HG03095 (cell line): ENCODE data around the gene CLCNKA.
"Not testable (repeated sequence)": the region's sequence is repeated elsewhere in the genome, so short reads cannot be mapped to it uniquely, and the experiment has no call there.

Experiments used
- ATAC-seq: cut with Tn5 transposase; IDR thresholded peaks from one replicate; pipeline ENCODE4 v1.9.1; 2021; ENCODE audit warnings: moderate library complexity; ENCODE audit not compliant: unreplicated experiment

Gene CLCNKA

GRCh38 chr1:16061989-16062686 is 40.3 kb downstream of the CLCNKA start:
- ATAC-seq: not testable (repeated sequence)

- not testable (repeated sequence) for ATAC-seq
These were observed 40.8 kb downstream of the CLCNKA start for GRCh38 chr1:16062687-16063075.

GRCh38 chr1:16063226-16063829 is 41.5 kb downstream of the CLCNKA start:
- no peak for ATAC-seq

GRCh38 chr1:16063921-16064320 is 42.1 kb downstream of the CLCNKA start:
- no peak for ATAC-seq

GRCh38 chr1:16064536-16065268 is 42.9 kb downstream of the CLCNKA start:
- no peak for ATAC-seq

GRCh38 chr1:16065269-16065576 is 43.4 kb downstream of the CLCNKA start:
- no peak for ATAC-seq

- no peak for ATAC-seq
These were observed 44.4 kb downstream of the CLCNKA start for GRCh38 chr1:16066245-16066644.

GRCh38 chr1:16067127-16067768 is 45.4 kb downstream of the CLCNKA start:
- ATAC-seq: no peak

GRCh38 chr1:16067933-16068332 is 46.1 kb downstream of the CLCNKA start:
- no peak for ATAC-seq

- no peak for ATAC-seq
These were observed 46.8 kb downstream of the CLCNKA start for GRCh38 chr1:16068356-16069270.

- no peak for ATAC-seq
These were observed 49.0 kb downstream of the CLCNKA start for GRCh38 chr1:16070640-16071355.

- no peak for ATAC-seq
These were observed 49.8 kb downstream of the CLCNKA start for GRCh38 chr1:16071614-16072013.

GRCh38 chr1:16072095-16072494 is 50.3 kb downstream of the CLCNKA start:
- ATAC-seq: no peak

GRCh38 chr1:16072616-16073484 is 51.0 kb downstream of the CLCNKA start:
- ATAC-seq: no peak

- ATAC-seq: no peak
These were observed 51.8 kb downstream of the CLCNKA start, which contains the start of gene FAM131C for GRCh38 chr1:16073490-16074119. Gene FAM131C, minus strand, starts transcription at chr1:16073651. Its CDS starts 209 bp downstream, at chr1:16073442.

GRCh38 chr1:16074217-16074616 is 52.4 kb downstream of the CLCNKA start:
- ATAC-seq: no peak

GRCh38 chr1:16075337-16076030 is 53.6 kb downstream of the CLCNKA start:
- ATAC-seq: no peak
